ENCODE measurements around the gene SNTN. TPM values are rescaled to one million over a fixed set of nuclear protein-coding genes. Genes with fewer than 3 reads are reported as not detected.

Gene SNTN
- total RNA-seq, 2 experiments from 2014 or later: not detected

DNA sequence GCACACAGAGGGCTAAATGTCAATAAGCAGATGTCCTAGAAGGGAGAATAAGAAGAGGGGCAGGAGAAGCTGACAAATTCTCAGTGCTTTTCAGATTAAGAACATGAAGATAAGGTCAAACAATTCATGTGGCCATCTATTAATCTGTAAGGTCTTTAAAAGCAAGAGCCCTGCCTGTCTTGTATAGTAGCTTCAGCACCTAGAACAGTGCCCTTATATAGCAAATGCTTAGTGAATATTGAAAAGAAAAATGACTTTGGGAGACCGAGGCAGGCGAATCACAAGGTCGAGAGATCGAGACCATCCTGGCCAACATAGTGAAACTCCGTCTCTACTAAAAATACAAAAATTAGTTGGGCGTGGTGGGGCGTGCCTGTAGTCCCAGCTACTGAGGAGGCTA, 18.1 kb downstream of the SNTN start:
- no peaks in the 10 kb centered on the region for H3K4me1 Mint-ChIP-seq (ENCODE audit: low read depth)
- Histone ChIP-seq H3K27me3 (ENCODE audit: control insufficient read depth in 1 of 2, insufficient read depth in 2 of 2, low read length in 2 of 2) (no peaks in the 10 kb centered on the region), H3K4me1 (ENCODE audit: insufficient read depth, low read length) (no peaks in the 10 kb centered on the region), H3K36me3 (ENCODE audit: insufficient read depth, low read length) (no peaks in the 10 kb centered on the region), H3K4me3 (ENCODE audit: low read length) (no peak overlapping the region), H3K9me3 (ENCODE audit: control insufficient read depth in 1 of 2, insufficient read depth in 1 of 2, low read length in 2 of 2) (no peaks in the 10 kb centered on the region), H3K27ac (ENCODE audit: low read depth in 1 of 2, low read length in 2 of 2) (no peak overlapping the region)
- DNase-seq: no peak
- no peak for ATAC-seq (ENCODE audit: poor library complexity)
- no peak overlapping the region for H3K4me3 Mint-ChIP-seq
- ChIA-PET POLR2A (no interaction called here), CTCF (no interaction called here)
- H3K27me3 Mint-ChIP-seq: no peaks in the 10 kb centered on the region
- no peak overlapping the region for H3K27ac Mint-ChIP-seq
- no peaks in the 10 kb centered on the region for H3K36me3 Mint-ChIP-seq (ENCODE audit: low read depth)
- TF ChIP-seq, protein P1, sequence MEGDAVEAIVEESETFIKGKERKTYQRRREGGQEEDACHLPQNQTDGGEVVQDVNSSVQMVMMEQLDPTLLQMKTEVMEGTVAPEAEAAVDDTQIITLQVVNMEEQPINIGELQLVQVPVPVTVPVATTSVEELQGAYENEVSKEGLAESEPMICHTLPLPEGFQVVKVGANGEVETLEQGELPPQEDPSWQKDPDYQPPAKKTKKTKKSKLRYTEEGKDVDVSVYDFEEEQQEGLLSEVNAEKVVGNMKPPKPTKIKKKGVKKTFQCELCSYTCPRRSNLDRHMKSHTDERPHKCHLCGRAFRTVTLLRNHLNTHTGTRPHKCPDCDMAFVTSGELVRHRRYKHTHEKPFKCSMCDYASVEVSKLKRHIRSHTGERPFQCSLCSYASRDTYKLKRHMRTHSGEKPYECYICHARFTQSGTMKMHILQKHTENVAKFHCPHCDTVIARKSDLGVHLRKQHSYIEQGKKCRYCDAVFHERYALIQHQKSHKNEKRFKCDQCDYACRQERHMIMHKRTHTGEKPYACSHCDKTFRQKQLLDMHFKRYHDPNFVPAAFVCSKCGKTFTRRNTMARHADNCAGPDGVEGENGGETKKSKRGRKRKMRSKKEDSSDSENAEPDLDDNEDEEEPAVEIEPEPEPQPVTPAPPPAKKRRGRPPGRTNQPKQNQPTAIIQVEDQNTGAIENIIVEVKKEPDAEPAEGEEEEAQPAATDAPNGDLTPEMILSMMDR (IDR thresholded peaks at IDR 0.05): no peak
- intact Hi-C loops (cut with DNase I, micrococcal nuclease): no loop called here
- H3K9me3 Mint-ChIP-seq: no peaks in the 10 kb centered on the region

DNA sequence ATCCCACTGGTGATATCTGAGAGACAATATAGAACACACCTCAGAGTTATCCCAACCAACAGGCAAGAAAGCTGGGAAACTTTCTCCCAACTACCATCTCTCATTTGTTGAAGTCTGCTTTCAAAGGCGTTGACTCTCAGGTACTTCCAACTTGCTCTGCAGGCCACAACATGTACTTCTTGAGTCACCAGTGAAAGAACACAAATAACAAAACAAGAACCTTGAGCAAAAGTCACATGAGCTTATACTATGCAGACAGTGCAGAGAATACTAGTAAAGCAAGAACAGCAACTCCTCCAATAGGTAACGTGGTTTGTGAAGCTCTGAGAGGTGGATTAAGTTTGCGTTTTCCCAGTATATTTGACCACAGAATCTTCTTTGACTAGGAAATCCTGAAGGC, 20.6 kb downstream of the SNTN start:
- Histone ChIP-seq H3K4me1 (ENCODE audit: insufficient read depth, low read length) (no peaks in the 10 kb centered on the region), H3K27me3 (ENCODE audit: control insufficient read depth in 1 of 2, insufficient read depth in 2 of 2, low read length in 2 of 2) (no peaks in the 10 kb centered on the region), H3K9me3 (ENCODE audit: control insufficient read depth in 1 of 2, insufficient read depth in 1 of 2, low read length in 2 of 2) (no peaks in the 10 kb centered on the region), H3K36me3 (ENCODE audit: insufficient read depth, low read length) (no peaks in the 10 kb centered on the region), H3K4me3 (ENCODE audit: low read length) (no peak overlapping the region), H3K27ac (ENCODE audit: low read depth in 1 of 2, low read length in 2 of 2) (no peak overlapping the region)
- no peak for DNase-seq
- CTCF ChIA-PET: no interaction called here
- no peak for ATAC-seq (ENCODE audit: poor library complexity)
- intact Hi-C loops (cut with DNase I, micrococcal nuclease): no loop called here
- H3K4me3 Mint-ChIP-seq: no peak overlapping the region
- no peaks in the 10 kb centered on the region for H3K4me1 Mint-ChIP-seq (ENCODE audit: low read depth)
- H3K27me3 Mint-ChIP-seq: no peaks in the 10 kb centered on the region
- TF ChIP-seq, protein P1 (IDR thresholded peaks at IDR 0.05): no peak
- no peaks in the 10 kb centered on the region for H3K36me3 Mint-ChIP-seq (ENCODE audit: low read depth)
- POLR2A ChIA-PET: no interaction called here
- H3K9me3 Mint-ChIP-seq: no peaks in the 10 kb centered on the region
- no peak overlapping the region for H3K27ac Mint-ChIP-seq

DNA sequence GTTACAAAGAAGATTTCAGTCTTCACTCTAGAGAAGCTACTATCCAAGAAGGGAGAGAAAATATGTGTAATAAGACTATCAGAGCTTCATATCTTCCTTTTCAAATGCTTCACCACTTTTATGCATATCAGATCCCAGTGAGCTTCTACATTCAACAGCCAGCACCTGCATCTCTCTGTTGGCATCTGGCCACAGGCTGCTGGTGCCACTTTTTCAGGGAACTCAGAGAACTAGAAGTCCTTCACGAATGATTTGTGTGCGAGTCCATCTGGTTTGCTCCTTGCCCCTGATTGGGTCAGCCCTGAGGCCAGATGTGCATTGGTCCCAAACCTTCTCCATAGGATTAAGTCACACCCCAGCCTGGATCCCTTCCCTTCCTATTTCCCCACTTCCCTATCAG, 22.1 kb downstream of the SNTN start:
- Mint-ChIP-seq H3K4me1 (ENCODE audit: low read depth) (no peaks in the 10 kb centered on the region), H3K9me3 (no peaks in the 10 kb centered on the region), H3K27ac (no peak overlapping the region), H3K36me3 (ENCODE audit: low read depth) (no peaks in the 10 kb centered on the region), H3K4me3 (no peak overlapping the region), H3K27me3 (no peaks in the 10 kb centered on the region)
- Histone ChIP-seq H3K27me3 (ENCODE audit: control insufficient read depth in 1 of 2, insufficient read depth in 2 of 2, low read length in 2 of 2) (no peaks in the 10 kb centered on the region), H3K4me1 (ENCODE audit: insufficient read depth, low read length) (no peaks in the 10 kb centered on the region), H3K9me3 (ENCODE audit: control insufficient read depth in 1 of 2, insufficient read depth in 1 of 2, low read length in 2 of 2) (no peaks in the 10 kb centered on the region), H3K4me3 (ENCODE audit: low read length) (no peak overlapping the region), H3K27ac (ENCODE audit: low read depth in 1 of 2, low read length in 2 of 2) (no peak overlapping the region), H3K36me3 (ENCODE audit: insufficient read depth, low read length) (no peaks in the 10 kb centered on the region)
- CTCF ChIA-PET: no interaction called here
- TF ChIP-seq, protein P1 (IDR thresholded peaks at IDR 0.05): no peak
- intact Hi-C loops (cut with DNase I, micrococcal nuclease): no loop called here
- POLR2A ChIA-PET: no interaction called here
- no peak for DNase-seq
- ATAC-seq (ENCODE audit: poor library complexity): no peak

All from CD4-positive, alpha-beta T cell (primary cell).